HL-60 (cell line): Measurements from ENCODE around the gene CATSPERB.

Source experiments
- CTCF ChIP-seq: IDR thresholded peaks from one replicate; pipeline ENCODE4 v1.5.1; 2011; ENCODE audit warnings: low read length, control low read depth, inconsistent platforms; ENCODE audit not compliant: insufficient read depth
- POLR2AphosphoS5 ChIP-seq: IDR thresholded peaks from 2 replicates; pipeline ENCODE4 v1.6.1; 2012; ENCODE audit warnings: low read depth

GRCh38 chr14:91770185-91770584 is 38.3 kb upstream of the CATSPERB start:
- TF ChIP-seq CTCF (no peak), POLR2AphosphoS5 (no peak)
